Tibial nerve (tissue), 3 donors: ENCODE data around the gene CTNNA1.

Source experiments
- CTCF ChIP-seq, 5 experiments: fragments of 200-600 bp in 3 of 5; fragments of 450-650 bp in 2 of 5; sonication (generic) in 3 of 5; IDR thresholded peaks; one replicate each; pipeline ENCODE4 v1.5.1; 2016 to 2019; ENCODE audit warnings: antibody characterized with exemption in 5 of 5, mild to moderate bottlenecking in 3 of 5, moderate library complexity in 2 of 5
- POLR2A ChIP-seq, 2 donors: fragments of 450-650 bp; IDR thresholded peaks; one replicate each; pipeline ENCODE4 v1.6.1; 2017; ENCODE audit warnings: antibody characterized with exemption in 2 of 2, mild to moderate bottlenecking in 2 of 2, moderate library complexity in 2 of 2

DNA sequence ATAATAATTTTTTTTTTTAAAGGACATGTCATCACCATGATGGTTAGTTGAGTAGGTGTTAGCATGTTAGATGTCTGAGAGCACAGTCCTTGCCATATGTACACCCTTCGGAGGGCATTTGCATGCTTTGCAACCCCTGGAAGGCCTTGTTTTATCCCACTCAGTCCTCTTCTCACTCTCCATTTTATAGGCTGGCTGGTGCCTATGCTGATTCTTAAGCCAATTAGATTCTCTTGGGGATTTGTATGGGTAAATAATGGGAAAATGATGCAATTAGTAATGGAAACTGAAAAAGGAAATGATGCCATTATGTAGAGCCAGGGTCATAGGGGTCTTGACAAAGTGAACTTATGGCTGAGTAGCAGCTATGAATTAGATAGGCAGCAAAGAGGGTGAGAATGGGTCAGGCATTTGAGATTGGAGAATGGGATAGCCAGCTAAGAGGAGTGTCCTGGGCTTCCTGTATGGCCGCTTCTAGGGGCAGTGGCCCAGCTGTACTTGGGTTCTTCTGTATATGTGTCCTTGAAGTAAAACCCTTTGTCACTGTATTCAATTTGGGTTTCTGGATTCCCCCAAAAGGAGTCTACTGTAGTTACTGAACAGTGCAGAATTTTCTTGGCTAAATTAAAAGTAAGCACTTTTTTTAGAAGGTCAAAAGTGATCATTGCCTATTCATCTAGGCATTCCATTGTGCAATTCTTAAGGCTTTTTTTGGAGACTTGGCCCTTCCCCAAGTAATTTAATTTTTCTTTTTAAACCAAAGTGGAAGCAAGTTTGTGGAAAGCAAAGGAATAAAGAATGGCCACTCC is 90.3 kb downstream of the CTNNA1 start:
- TF ChIP-seq CTCF (IDR thresholded peaks at IDR 0.05) (no peak), POLR2A (IDR thresholded peaks at IDR 0.05) (no peak)
